ENCODE results near the gene JAM2. TPM values are rescaled to one million over a fixed set of nuclear protein-coding genes. Genes with fewer than 3 reads are reported as not detected.
A peak's percentile ranks its signal among the peaks of the same experiment; 100 is the strongest.
"Not testable (repeated sequence)": the region's sequence is repeated elsewhere in the genome, so short reads cannot be mapped to it uniquely, and the experiment has no call there.

The JAM2 gene
- total RNA-seq, 4 donors from 2014 or later: 28.0 to 52.4 (median 46.7) TPM

DNA sequence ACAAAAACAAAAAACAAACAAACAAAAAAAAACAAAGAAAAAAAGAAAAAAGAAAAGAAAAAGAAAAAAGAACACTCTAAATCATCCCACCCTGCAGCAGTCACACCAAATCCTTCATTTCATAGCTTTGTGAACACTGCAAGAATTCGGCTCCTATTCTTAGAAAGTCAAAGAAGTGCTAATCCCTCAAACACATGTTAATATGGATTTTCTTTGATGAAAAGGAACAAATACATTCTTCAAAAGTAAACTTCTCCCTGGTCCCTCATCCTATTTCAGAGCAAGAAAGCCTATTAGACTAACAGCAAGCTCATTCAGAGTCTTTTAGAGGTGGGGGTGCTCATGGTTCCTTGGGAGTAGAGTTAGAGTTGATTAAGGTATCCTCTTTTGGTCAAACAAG lies 24.6 kb upstream of the JAM2 start:
- Histone ChIP-seq H3K27me3 (no peaks in the 10 kb centered on the region), H3K36me3 (no peaks in the 10 kb centered on the region), H3K4me1 (no peaks in the 10 kb centered on the region), H3K27ac (replicated peaks in 1 of 4) (no peak overlapping the region), H3K4me3 (no peak overlapping the region), H3K9me3 (no peaks in the 10 kb centered on the region)
- TF ChIP-seq, protein P1, sequence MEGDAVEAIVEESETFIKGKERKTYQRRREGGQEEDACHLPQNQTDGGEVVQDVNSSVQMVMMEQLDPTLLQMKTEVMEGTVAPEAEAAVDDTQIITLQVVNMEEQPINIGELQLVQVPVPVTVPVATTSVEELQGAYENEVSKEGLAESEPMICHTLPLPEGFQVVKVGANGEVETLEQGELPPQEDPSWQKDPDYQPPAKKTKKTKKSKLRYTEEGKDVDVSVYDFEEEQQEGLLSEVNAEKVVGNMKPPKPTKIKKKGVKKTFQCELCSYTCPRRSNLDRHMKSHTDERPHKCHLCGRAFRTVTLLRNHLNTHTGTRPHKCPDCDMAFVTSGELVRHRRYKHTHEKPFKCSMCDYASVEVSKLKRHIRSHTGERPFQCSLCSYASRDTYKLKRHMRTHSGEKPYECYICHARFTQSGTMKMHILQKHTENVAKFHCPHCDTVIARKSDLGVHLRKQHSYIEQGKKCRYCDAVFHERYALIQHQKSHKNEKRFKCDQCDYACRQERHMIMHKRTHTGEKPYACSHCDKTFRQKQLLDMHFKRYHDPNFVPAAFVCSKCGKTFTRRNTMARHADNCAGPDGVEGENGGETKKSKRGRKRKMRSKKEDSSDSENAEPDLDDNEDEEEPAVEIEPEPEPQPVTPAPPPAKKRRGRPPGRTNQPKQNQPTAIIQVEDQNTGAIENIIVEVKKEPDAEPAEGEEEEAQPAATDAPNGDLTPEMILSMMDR (IDR thresholded peaks at IDR 0.05): no peak
- TF ChIP-seq EP300 (IDR thresholded peaks at IDR 0.05) (no peak), POLR2A (IDR thresholded peaks at IDR 0.05; ENCODE audit: low read depth) (no peak), POLR2AphosphoS5 (IDR thresholded peaks at IDR 0.05) (no peak)
- intact Hi-C loops (cut with DNase I): no loop called here
- WGBS: 100% methylated on average over 1 of the region's 1 CpG
- DNase-seq (ENCODE audit: extremely low spot score): no peak

DNA sequence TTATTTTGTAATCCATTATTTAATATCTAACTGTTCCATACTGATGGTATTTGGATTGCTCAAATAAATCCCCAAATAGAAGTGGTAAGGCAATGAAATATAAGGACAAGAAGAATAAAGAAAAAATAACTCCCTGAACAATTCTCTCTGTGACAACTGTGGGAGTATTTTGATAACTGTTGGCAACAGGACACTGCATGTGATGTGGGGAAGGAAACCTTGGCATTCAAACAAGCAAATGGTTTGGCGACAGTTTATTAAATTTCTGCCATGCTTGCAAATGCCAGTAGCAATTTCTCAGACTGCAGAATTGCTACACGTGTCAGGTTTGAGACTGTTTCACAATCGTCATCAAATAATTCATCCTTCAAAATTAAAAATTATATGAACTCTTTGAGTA lies 23.2 kb upstream of the JAM2 start:
- WGBS: 61% methylated on average over 3 of the region's 3 CpGs
- TF ChIP-seq, protein P1 (IDR thresholded peaks at IDR 0.05): no peak
- TF ChIP-seq POLR2AphosphoS5 (IDR thresholded peaks at IDR 0.05) (no peak), EP300 (IDR thresholded peaks at IDR 0.05) (no peak), POLR2A (IDR thresholded peaks at IDR 0.05; ENCODE audit: low read depth) (no peak)
- intact Hi-C loops (cut with DNase I): no loop called here
- Histone ChIP-seq H3K4me1 (no peaks in the 10 kb centered on the region), H3K36me3 (no peaks in the 10 kb centered on the region), H3K27me3 (no peaks in the 10 kb centered on the region), H3K27ac (replicated peaks in 1 of 4) (no peak overlapping the region), H3K9me3 (no peaks in the 10 kb centered on the region), H3K4me3 (no peak overlapping the region)
- DNase-seq (ENCODE audit: extremely low spot score): no peak

DNA sequence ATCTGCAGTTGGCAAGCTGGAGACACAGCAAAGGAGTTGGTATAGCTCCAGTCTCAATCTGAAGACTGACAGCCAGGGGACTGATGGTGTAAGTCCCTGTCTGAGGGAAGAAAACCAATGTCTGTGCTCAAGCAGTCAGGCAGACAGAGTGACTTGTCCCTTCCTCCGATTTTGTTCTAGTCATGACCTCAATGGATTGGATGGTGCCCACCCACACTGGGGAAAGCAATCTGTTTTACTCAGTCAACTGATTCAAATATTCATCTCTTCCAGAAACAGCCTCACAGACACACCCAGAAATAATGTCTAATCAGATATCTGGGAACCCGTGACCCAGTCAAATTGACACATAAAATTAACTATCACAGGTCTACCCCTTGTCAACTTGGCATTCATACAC lies 19.9 kb upstream of the JAM2 start:
- Histone ChIP-seq H3K27ac (replicated peaks in 1 of 4) (no peak overlapping the region), H3K4me3 (no peak overlapping the region), H3K36me3 (no peaks in the 10 kb centered on the region), H3K4me1 (no peaks in the 10 kb centered on the region), H3K9me3 (no peaks in the 10 kb centered on the region), H3K27me3 (no peaks in the 10 kb centered on the region)
- intact Hi-C loops (cut with DNase I): no loop called here
- 93% methylated on average over 2 of the region's 2 CpGs for WGBS
- TF ChIP-seq POLR2AphosphoS5 (IDR thresholded peaks at IDR 0.05): no peak
- TF ChIP-seq EP300 (IDR thresholded peaks at IDR 0.05): no peak
- TF ChIP-seq POLR2A (IDR thresholded peaks at IDR 0.05; ENCODE audit: low read depth): no peak
- TF ChIP-seq, protein P1 (IDR thresholded peaks at IDR 0.05): no peak
- DNase-seq (ENCODE audit: extremely low spot score): no peak

DNA sequence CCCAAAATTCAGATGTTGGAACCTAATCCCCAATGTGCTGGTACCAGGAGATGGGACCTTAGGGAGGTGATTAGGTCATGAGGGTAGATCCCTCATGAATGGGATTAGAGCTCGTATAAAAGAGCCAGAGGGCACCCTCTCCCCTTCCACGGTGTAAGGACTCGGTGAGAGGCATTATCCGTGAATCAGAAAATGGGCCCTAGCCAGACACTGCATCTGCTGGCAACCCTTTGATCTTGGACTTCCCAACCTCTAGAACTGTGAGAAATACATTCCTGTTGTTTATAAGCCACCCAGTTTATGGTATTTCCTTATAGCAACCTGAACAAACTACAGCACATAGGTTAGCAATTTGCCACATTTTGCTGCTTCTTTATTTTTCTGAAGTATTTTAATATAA lies 14.5 kb upstream of the JAM2 start:
- TF ChIP-seq POLR2AphosphoS5 (IDR thresholded peaks at IDR 0.05) (no peak), EP300 (IDR thresholded peaks at IDR 0.05) (no peak), POLR2A (IDR thresholded peaks at IDR 0.05; ENCODE audit: low read depth) (no peak)
- TF ChIP-seq, protein P1 (IDR thresholded peaks at IDR 0.05): no peak
- H3K9me3 ChIP-seq: no peaks in the 10 kb centered on the region
- no peaks in the 10 kb centered on the region for H3K27me3 ChIP-seq
- 92% methylated on average over 4 of the region's 4 CpGs for WGBS
- no peak overlapping the region for H3K27ac ChIP-seq (replicated peaks in 1 of 4)
- intact Hi-C loops (cut with DNase I): no loop called here
- H3K4me1 ChIP-seq: peaks cover 0 to 11% (median 7%) of the 10 kb centered on the region in 4 donors
- H3K36me3 ChIP-seq: no peaks in the 10 kb centered on the region
- no peak overlapping the region for H3K4me3 ChIP-seq
- no peak for DNase-seq (ENCODE audit: extremely low spot score)

DNA sequence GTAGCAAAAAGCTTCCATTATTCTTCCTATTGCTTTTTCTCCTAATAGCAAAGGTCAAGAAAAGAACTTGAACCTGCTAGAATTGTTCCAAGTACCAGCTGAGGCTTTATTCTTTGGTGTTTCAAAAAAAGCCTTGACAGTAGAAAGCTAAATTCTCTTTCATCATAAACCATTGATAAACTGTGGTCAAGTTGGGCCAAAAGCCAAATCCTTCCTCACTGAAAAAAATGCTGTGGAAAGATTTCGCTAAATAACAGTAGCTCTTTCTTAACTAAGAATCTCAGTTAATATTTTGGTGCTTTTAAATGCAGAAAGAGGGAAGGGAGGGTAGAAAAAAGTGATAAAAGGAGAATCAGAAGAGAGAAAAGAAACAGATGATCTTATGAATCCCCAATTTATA lies 14.0 kb upstream of the JAM2 start:
- Histone ChIP-seq H3K36me3 (no peaks in the 10 kb centered on the region), H3K27ac (replicated peaks in 1 of 4) (no peak overlapping the region), H3K27me3 (no peaks in the 10 kb centered on the region), H3K9me3 (no peaks in the 10 kb centered on the region), H3K4me3 (no peak overlapping the region), H3K4me1 (peaks cover 0 to 11% (median 7%) of the 10 kb centered on the region in 4 donors)
- DNase-seq (ENCODE audit: extremely low spot score): no peak
- intact Hi-C loops (cut with DNase I): no loop called here
- TF ChIP-seq EP300 (IDR thresholded peaks at IDR 0.05) (no peak), POLR2A (IDR thresholded peaks at IDR 0.05; ENCODE audit: low read depth) (no peak), POLR2AphosphoS5 (IDR thresholded peaks at IDR 0.05) (no peak)
- TF ChIP-seq, protein P1 (IDR thresholded peaks at IDR 0.05): no peak
- 79% methylated on average over 1 of the region's 1 CpG for WGBS

DNA sequence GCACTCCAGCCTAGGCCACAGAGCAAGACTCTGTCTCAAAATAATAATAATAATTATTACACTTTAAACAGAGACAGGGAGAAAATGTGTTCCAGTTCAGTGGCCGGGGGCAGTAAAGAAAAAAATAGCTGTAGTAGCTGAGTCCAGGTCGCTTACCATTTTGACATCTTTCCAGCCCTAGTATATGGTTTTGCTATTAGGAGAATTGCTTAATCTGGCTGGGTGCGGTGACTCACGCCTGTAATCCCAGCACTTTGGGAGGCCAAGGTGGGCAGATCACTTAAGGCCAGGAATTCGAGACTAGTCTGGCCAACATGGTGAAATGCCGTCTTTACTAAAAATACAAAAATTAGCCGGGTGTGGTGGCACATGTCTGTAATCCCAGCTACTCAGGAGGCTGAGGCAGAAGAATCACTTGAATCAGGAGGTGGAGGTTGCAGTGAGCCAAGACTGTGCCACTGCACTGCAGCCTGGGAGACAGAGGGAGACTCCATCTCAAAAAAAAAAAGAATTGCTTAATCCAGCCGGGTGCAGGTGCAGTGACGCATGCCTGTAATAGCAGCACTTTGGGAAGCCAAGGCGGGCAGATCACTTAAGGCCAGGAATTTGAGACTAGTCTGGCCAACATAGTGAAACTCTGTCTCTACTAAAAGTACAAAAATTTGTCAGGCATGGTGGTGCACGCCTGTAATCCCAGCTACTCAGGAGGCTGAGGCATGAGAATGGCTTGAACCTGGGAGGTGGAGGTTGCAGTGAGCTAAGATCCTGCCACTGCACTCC lies 13.1 kb upstream of the JAM2 start:
- H3K4me3 ChIP-seq; H3K9me3 ChIP-seq; intact Hi-C loops (cut with DNase I); H3K27me3 ChIP-seq; H3K36me3 ChIP-seq; H3K27ac ChIP-seq (replicated peaks in 1 of 4): not testable (repeated sequence)
- WGBS: 90% methylated on average over 11 of the region's 11 CpGs
- peak; percentile 55 for DNase-seq (ENCODE audit: extremely low spot score)
- H3K4me1 ChIP-seq: peaks cover 0 to 11% (median 7%) of the 10 kb centered on the region in 4 donors

Measured in esophagus muscularis mucosa (tissue), 4 donors.